Epithelial cell of proximal tubule (primary cell): ENCODE data around the gene KRT10. TPM values are rescaled to one million over a fixed set of nuclear protein-coding genes. Genes with fewer than 3 reads are reported as not detected.
"Not testable (repeated sequence)": the region's sequence is repeated elsewhere in the genome, so short reads cannot be mapped to it uniquely, and the experiment has no call there.

Experiments used
- DNase-seq: peaks from one replicate; pipeline ENCODE4 v3.0.0-alpha.2; 2011; ENCODE audit warnings: low read depth
- H3K4me3 ChIP-seq: 2 replicates; pipeline ENCODE4 v1.5.1; 2011; ENCODE audit warnings: low read depth, mild to moderate bottlenecking, low read length
- total RNA-seq: library from RNA; depleted of rRNA; stranded (reverse); fragments of >200 nt; gene quantifications from 2 replicates; pipeline ENCODE4 v1.2.3, GENCODE V29; 2015
- TF ChIP-seq, protein P1 (sequence below): conservative IDR thresholded peaks from 2 replicates; pipeline ENCODE4 v1.5.1; 2012; ENCODE audit warnings: low read depth, mild to moderate bottlenecking, low read length

KRT10 gene
- total RNA-seq, 1 donor from 2014 or later = 10.8 TPM

DNA sequence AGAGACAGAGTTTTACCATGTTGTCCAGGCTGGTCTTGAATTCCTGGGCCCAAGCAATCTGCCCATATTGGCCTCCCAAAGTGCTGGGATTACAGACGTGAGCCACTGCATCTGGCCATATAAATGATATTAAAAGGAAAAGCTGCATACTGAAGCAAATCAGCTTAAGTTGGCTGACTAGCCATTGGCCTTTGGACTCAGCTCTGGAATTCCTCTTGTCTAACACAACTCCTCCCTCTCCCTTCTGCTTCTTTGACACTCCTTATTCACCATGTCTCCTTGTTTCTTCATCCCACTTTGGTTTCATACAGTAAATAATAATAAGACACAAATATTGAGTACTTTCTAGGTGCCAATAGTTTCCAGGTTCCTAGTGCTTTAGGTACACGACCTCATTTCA lies 37.1 kb upstream of the KRT10 start:
- H3K4me3 ChIP-seq = no peak overlapping the region
- DNase-seq = peak; percentile 45
- TF ChIP-seq, protein P1, sequence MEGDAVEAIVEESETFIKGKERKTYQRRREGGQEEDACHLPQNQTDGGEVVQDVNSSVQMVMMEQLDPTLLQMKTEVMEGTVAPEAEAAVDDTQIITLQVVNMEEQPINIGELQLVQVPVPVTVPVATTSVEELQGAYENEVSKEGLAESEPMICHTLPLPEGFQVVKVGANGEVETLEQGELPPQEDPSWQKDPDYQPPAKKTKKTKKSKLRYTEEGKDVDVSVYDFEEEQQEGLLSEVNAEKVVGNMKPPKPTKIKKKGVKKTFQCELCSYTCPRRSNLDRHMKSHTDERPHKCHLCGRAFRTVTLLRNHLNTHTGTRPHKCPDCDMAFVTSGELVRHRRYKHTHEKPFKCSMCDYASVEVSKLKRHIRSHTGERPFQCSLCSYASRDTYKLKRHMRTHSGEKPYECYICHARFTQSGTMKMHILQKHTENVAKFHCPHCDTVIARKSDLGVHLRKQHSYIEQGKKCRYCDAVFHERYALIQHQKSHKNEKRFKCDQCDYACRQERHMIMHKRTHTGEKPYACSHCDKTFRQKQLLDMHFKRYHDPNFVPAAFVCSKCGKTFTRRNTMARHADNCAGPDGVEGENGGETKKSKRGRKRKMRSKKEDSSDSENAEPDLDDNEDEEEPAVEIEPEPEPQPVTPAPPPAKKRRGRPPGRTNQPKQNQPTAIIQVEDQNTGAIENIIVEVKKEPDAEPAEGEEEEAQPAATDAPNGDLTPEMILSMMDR = no peak

DNA sequence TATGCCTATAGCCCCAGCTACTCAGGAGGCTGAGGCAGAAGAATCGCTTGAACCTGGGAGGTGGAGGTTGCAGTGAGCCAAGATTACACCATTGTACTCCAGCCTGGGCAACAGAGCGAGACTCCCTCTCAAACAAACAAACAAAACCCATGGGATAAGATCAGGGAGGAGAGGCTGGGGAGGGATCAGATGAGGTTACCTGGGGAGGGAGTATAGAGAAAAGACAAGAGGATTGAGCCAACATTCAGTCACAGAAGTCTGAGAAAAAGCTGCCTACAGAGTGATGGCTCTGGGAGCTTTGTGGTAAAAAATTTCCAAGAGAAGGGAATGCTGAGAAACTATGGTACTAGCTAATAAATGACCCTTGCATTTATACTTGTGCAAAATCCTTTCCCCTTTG lies 36.3 kb upstream of the KRT10 start:
- DNase-seq = peak; percentile 36
- not testable (repeated sequence) for H3K4me3 ChIP-seq

DNA sequence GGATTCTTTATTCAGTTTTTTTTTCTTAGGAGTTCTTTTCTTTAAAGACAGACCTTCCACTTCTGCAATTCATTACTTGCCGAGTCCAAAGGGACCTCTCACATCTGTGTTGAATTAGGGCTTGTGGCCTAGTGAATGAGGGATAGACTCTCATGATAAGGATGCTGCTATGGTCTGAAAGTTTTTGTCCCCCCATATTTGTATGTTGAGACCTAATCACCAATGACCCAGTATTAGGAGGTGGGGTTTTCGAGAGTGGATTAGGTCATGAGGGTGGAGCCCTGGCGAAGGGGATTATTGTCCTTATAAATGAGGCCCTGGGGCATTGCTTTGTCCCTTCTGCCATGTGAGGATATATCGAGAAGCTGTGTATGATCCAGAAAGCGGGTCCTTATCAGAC lies 35.1 kb upstream of the KRT10 start:
- TF ChIP-seq, protein P1 = no peak
- no peak for DNase-seq
- H3K4me3 ChIP-seq = no peak overlapping the region

DNA sequence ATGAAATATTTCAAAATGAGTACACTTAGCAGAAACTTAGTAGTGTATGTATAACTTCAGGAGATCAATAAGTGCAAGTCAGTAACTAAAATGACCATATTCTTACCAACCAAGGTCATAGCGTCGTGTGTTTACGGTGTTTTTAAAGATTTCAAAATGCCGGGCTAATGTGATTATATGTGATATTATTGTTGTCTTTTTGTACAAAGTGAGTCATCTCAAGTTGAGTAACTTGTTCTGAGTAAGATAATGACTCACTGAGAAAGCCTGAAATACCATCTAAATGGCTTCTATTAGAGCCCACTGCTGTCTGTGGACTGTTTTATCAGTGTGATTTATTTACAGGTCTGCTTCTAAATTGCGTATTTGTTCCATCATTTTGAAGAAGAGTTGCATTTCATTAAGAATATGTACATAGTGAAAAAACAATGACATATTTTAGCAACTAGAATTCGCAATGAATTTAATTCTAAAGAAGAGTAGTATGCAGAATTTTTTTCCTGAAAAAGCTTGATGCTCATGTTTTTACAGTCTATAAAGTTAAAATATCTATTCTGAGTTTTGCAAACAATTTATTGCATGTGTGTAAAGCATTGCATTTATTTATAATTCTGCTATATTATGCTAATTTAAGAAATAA lies 31.9 kb upstream of the KRT10 start:
- DNase-seq = peak; percentile 77
- TF ChIP-seq, protein P1 = no peak

DNA sequence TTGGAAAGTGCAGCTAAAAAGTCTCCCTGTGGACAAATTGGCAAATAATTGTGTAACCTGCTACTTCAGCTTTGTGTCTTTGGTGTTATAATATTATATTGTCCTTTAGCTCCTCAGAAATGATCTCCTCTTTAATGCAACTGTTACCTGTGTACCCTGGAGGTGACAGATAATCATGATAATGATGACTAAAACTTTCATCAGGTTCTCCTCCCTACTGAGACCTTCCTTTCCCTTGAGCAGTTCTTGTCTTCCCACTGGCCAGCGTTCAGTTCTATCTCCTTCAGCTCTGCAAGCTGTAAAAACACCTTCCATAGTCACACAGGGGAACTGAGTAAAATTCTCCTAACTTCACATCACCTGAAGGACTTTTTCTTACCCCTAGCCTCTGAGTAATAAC lies 29.9 kb upstream of the KRT10 start:
- no peak for DNase-seq
- H3K4me3 ChIP-seq = no peak overlapping the region
- TF ChIP-seq, protein P1 = no peak

More for the DNA sequence above, 31.9 kb upstream of the KRT10 start:
- no peak overlapping the region for H3K4me3 ChIP-seq

DNA sequence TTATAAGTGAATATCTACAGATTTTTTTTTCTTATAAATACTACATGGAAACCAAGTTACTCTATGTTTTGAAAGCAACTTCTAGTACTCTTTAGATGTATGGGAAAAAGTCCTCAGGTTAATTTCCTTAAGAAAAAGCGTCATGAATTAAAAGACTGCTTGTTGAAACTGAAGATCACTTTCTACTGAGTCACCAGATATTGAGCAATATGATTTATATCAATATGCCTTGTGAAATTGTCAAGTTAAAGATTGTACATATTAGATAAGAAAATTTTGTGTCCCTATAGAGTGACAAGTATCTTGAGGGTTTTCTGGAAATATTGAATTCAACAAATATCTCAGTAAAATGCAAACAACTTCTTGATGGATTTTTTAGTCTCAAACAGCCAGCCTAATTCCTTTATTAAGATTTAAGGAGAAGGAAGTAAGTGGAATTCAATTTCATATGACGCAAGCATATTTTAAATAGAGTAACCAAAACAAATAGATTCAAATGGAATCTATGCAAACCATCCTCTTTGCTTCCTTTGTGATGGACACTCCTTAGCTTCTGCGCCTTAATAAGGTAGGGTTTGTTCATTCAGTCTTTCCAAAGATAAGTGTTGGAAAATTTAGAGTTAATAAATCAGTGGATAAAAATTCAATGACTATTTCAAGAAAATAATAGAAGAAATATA lies 28.0 kb upstream of the KRT10 start:
- TF ChIP-seq, protein P1 = no peak
- DNase-seq = no peak
- H3K4me3 ChIP-seq = no peak overlapping the region

DNA sequence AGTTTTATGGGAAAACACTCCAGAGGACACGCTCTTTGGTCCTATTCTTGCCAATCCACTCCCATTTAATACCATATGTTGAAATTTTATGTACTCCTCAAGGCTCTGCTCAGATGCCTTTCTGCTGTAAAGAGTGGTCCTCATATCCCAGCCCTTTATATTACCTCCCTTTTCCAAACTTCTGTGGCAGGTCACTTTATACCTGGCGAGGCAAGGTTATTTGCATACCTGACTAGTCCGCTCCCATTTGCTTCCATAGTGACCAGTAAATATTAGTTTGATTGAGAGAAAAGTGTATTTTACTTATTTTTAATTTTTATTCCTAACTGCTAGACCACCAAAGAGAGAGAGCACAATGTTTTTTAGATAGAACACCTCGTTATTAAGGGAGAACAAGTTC lies 27.3 kb upstream of the KRT10 start:
- no peak overlapping the region for H3K4me3 ChIP-seq
- TF ChIP-seq, protein P1 = no peak
- DNase-seq = no peak
